ENCODE measurements around the gene KRT77. TPM values are rescaled to one million over a fixed set of nuclear protein-coding genes. Genes with fewer than 3 reads are reported as not detected.

KRT77 gene
- total RNA-seq, 4 donors from 2014 or later, result not detected

- no peak overlapping the region for H3K4me3 ChIP-seq
- H3K4me1 ChIP-seq, result peaks cover 0 to under 1% (median 0%) of the 10 kb centered on the region in 4 donors
- no peaks in the 10 kb centered on the region for H3K36me3 ChIP-seq
- intact Hi-C loops (cut with DNase I; ENCODE audit: low total_unique reads), result no loop called here
- H3K9me3 ChIP-seq, result no peaks in the 10 kb centered on the region
- TF ChIP-seq POLR2A (IDR thresholded peaks at IDR 0.05), result no peak
- no peak for DNase-seq
- peaks cover 5% of the 10 kb centered on the region for H3K27me3 ChIP-seq
- 75 to 83% methylated on average over 2 to 7 of the region's 7 CpGs for WGBS, 2 donors (ENCODE audit: low coverage in 1 of 2)
- in situ Hi-C loops (cut with MboI; ENCODE audit: low pct_ligation_motif_present in 1 of 4, low pct_unique_long_range_greater_than_20kb in 1 of 4, low sequenced_read_pairs in 3 of 4), result no loop called here
- no peak overlapping the region for H3K27ac ChIP-seq
Observed at GRCh38 chr12:52645120-52645761, 58.1 kb downstream of the KRT77 start.

GRCh38 chr12:52644078-52644415, 59.3 kb downstream of the KRT77 start:
- WGBS, 2 donors (ENCODE audit: low coverage in 1 of 2), result 88% methylated on average over 6 of the region's 6 CpGs; no CpG with 5 or more reads in 1 of the 2 donors
- intact Hi-C loops (cut with DNase I; ENCODE audit: low total_unique reads) (no loop called here), in situ Hi-C loops (cut with MboI; ENCODE audit: low pct_ligation_motif_present in 1 of 4, low pct_unique_long_range_greater_than_20kb in 1 of 4, low sequenced_read_pairs in 3 of 4) (no loop called here)
- H3K27ac ChIP-seq, result no peak overlapping the region
- H3K4me3 ChIP-seq, result no peak overlapping the region
- peaks cover 11% of the 10 kb centered on the region for H3K27me3 ChIP-seq
- H3K36me3 ChIP-seq, result no peaks in the 10 kb centered on the region
- H3K4me1 ChIP-seq, result no peaks in the 10 kb centered on the region
- no peak for DNase-seq
- TF ChIP-seq POLR2A (IDR thresholded peaks at IDR 0.05) (no peak), EP300 (IDR thresholded peaks at IDR 0.05; ENCODE audit: low read depth) (no peak)
- H3K9me3 ChIP-seq, result no peaks in the 10 kb centered on the region

GRCh38 chr12:52643233-52644077, 59.9 kb downstream of the KRT77 start:
- WGBS, 2 donors (ENCODE audit: low coverage in 1 of 2), result 80 to 88% methylated on average over 1 to 7 of the region's 10 CpGs
- intact Hi-C loops (cut with DNase I; ENCODE audit: low total_unique reads), result no loop called here

GRCh38 chr12:52641468-52641867, 61.9 kb downstream of the KRT77 start:
- in situ Hi-C loops (cut with MboI; ENCODE audit: low pct_ligation_motif_present in 1 of 4, low pct_unique_long_range_greater_than_20kb in 1 of 4, low sequenced_read_pairs in 3 of 4), result no loop called here
- intact Hi-C loops (cut with DNase I; ENCODE audit: low total_unique reads), result no loop called here
- H3K27ac ChIP-seq, result no peak overlapping the region

More at GRCh38 chr12:52643233-52644077, 59.9 kb downstream of the KRT77 start:
- Histone ChIP-seq H3K4me3 (no peak overlapping the region), H3K9me3 (no peaks in the 10 kb centered on the region), H3K36me3 (no peaks in the 10 kb centered on the region), H3K27me3 (peaks cover 12% of the 10 kb centered on the region), H3K4me1 (no peaks in the 10 kb centered on the region), H3K27ac (no peak overlapping the region)
- in situ Hi-C loops (cut with MboI; ENCODE audit: low pct_ligation_motif_present in 1 of 4, low pct_unique_long_range_greater_than_20kb in 1 of 4, low sequenced_read_pairs in 3 of 4), result no loop called here
- no peak for DNase-seq
- no peak for TF ChIP-seq POLR2A (IDR thresholded peaks at IDR 0.05)
- TF ChIP-seq EP300 (IDR thresholded peaks at IDR 0.05; ENCODE audit: low read depth), result no peak
- no peak for TF ChIP-seq CTCF (IDR thresholded peaks at IDR 0.05)
- no peak for TF ChIP-seq POLR2AphosphoS5 (IDR thresholded peaks at IDR 0.05)

More at GRCh38 chr12:52641468-52641867, 61.9 kb downstream of the KRT77 start:
- TF ChIP-seq POLR2A (IDR thresholded peaks at IDR 0.05) (no peak), POLR2AphosphoS5 (IDR thresholded peaks at IDR 0.05) (no peak), EP300 (IDR thresholded peaks at IDR 0.05; ENCODE audit: low read depth) (no peak), CTCF (IDR thresholded peaks at IDR 0.05) (no peak)
- no peak for DNase-seq
- Histone ChIP-seq H3K4me1 (no peaks in the 10 kb centered on the region), H3K4me3 (no peak overlapping the region), H3K27me3 (peaks cover 12% of the 10 kb centered on the region), H3K9me3 (no peaks in the 10 kb centered on the region), H3K36me3 (no peaks in the 10 kb centered on the region)
- 81% methylated on average over 4 of the region's 4 CpGs; no CpG with 5 or more reads in 1 of the 2 donors for WGBS, 2 donors (ENCODE audit: low coverage in 1 of 2)

Other genes with a start within 250 kb of the KRT77 start
- gene KRT6C, start 229.7 kb downstream of the KRT77 start, total RNA-seq, result 10 to 100 TPM in 1 of 4 donors, not detected in 3; 23.9 TPM
- not detected for gene KRT6A, start 210.3 kb downstream of the KRT77 start, total RNA-seq
- gene KRT5, start 183.1 kb downstream of the KRT77 start, total RNA-seq, result not detected
- gene KRT71, start 150.4 kb downstream of the KRT77 start, total RNA-seq, result not detected
- not detected for gene KRT74, start 129.7 kb downstream of the KRT77 start, total RNA-seq
- gene KRT72, start 102.1 kb downstream of the KRT77 start, total RNA-seq, result not detected
- not detected for gene KRT73, start 85.0 kb downstream of the KRT77 start, total RNA-seq
- not detected for gene KRT2, start 51.3 kb downstream of the KRT77 start, total RNA-seq
- not detected for gene KRT1, start 23.1 kb downstream of the KRT77 start, total RNA-seq
- not detected for gene KRT76, start 73.8 kb upstream of the KRT77 start, total RNA-seq
- gene KRT3, start 92.6 kb upstream of the KRT77 start, total RNA-seq, result not detected
- not detected for gene KRT4, start 110.6 kb upstream of the KRT77 start, total RNA-seq
- not detected for gene KRT79, start 130.8 kb upstream of the KRT77 start, total RNA-seq
- gene KRT78, start 145.5 kb upstream of the KRT77 start, total RNA-seq, result not detected
- 1,000 to 10,000 TPM; 1,016 to 3,505 (median 2,245) TPM for gene KRT8, start 201.6 kb upstream of the KRT77 start, total RNA-seq
- gene KRT18, start 245.6 kb upstream of the KRT77 start, total RNA-seq, result 100 to 1,000 TPM; 367 to 813 (median 541) TPM

Data from transverse colon (tissue), 4 donors.